ENCODE measurements around the gene GMPPA.

The GMPPA gene

GRCh38 chr2:219455581-219455980 is 43.1 kb upstream of the GMPPA start:
- Histone ChIP-seq H3K4me3 (no peak overlapping the region), H3K27ac (peak overlapping the region; percentile 98 to 99)
- DNase-seq (ENCODE audit: low spot score), result no peak
- TF ChIP-seq CTCF (IDR thresholded peaks at IDR 0.05), result no peak

GRCh38 chr2:219457784-219458369 is 40.8 kb upstream of the GMPPA start:
- peak overlapping the region; percentile 98 to 99 for H3K27ac ChIP-seq
- TF ChIP-seq CTCF (IDR thresholded peaks at IDR 0.05), result no peak

GRCh38 chr2:219458996-219459395 is 39.7 kb upstream of the GMPPA start:
- Histone ChIP-seq H3K27ac (peak overlapping the region; percentile 98 to 99), H3K4me3 (no peak overlapping the region)
- DNase-seq (ENCODE audit: low spot score), result no peak
- TF ChIP-seq CTCF (IDR thresholded peaks at IDR 0.05), result no peak

More at GRCh38 chr2:219457784-219458369, 40.8 kb upstream of the GMPPA start:
- no peak overlapping the region for H3K4me3 ChIP-seq
- DNase-seq (ENCODE audit: low spot score), result no peak

- peak; percentile 78 for TF ChIP-seq CTCF (IDR thresholded peaks at IDR 0.05)
- H3K4me3 ChIP-seq, result peak overlapping the region; percentile 52
Measured at GRCh38 chr2:219459460-219460311, 39.0 kb upstream of the GMPPA start.

GRCh38 chr2:219460424-219460926 is 38.2 kb upstream of the GMPPA start:
- peak overlapping the region; percentile 98 to 99 for H3K27ac ChIP-seq
- peak; percentile 98 for DNase-seq (ENCODE audit: low spot score)
- TF ChIP-seq CTCF (IDR thresholded peaks at IDR 0.05), result no peak
- peak overlapping the region; percentile 52 for H3K4me3 ChIP-seq

More at GRCh38 chr2:219459460-219460311, 39.0 kb upstream of the GMPPA start:
- peak overlapping the region; percentile 98 to 99 for H3K27ac ChIP-seq
- no peak for DNase-seq (ENCODE audit: low spot score)

GRCh38 chr2:219461047-219461514 is 37.6 kb upstream of the GMPPA start:
- TF ChIP-seq CTCF (IDR thresholded peaks at IDR 0.05), result no peak
- peak overlapping the region; percentile 52 for H3K4me3 ChIP-seq
- H3K27ac ChIP-seq, result peak overlapping the region; percentile 98 to 99
- DNase-seq (ENCODE audit: low spot score), result peak; percentile 90

Data from coronary artery (tissue), 2 donors.